ENCODE results near the gene HES2. TPM values are rescaled to one million over a fixed set of nuclear protein-coding genes. Genes with fewer than 3 reads are reported as not detected.

The HES2 gene
- total RNA-seq, 4 donors from 2014 or later: 2.5 to 15.9 (median 5.2) TPM

DNA sequence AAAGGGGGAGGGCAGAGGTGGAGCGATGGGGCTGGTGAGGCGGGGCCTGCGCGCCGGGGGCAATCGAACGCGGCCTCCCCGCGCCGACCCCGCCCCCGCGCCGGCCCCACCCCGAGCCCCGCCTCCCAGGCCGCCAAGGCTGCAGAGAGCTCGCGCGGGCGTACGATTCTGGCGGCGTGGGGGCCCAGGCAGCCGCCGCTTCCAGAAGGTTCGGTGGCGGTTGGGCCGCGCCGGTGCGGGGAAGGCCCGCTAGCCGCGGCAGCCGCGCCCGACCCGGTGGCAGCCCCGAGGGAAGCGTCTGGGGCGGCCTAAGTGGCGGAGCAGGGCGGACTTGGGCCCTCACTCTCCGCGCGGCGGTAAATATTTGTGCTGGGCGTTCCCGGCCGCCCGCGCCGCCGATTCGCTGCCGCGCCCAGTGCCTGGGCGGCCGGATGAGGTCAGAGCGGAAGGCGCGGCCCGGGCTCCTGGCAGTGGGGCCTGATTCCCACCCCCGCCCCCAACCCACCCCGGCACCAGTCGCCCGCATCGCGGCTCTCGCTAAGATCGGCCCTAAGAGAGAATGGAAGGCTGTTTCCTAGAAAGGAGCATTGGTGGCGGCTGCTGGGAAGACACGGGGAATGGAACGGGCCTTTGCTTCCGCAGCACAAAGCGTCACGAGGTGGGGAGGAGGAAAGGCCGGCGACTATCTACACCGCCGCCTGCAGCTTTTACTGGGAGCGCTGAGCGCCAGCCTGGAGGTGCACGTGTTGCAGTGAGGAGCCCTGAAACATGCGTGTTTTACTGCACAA, 26.1 kb downstream of the HES2 start, which contains the start of gene ACOT7:
TSS of gene ACOT7 (minus strand) at position 368 of the 788 bp plus-strand sequence. CDS start 368 bp downstream, outside the sequence.
- Histone ChIP-seq H3K36me3 (no peaks in the 10 kb centered on the region), H3K27me3 (no peaks in the 10 kb centered on the region), H3K4me1 (peaks cover 0 to 21% (median 6%) of the 10 kb centered on the region in 4 donors), H3K4me3 (peak within 1 kb of the TSS; percentile 66 to 99 (median 84)), H3K9me3 (no peaks in the 10 kb centered on the region), H3K27ac (peak within 1 kb of the TSS; percentile 96 to 100 (median 99))
- peak; percentile 88 to 95 (median 94) for DNase-seq
- peak; percentile 59 to 66 for TF ChIP-seq POLR2A (IDR thresholded peaks at IDR 0.05)
- TF ChIP-seq, protein P1, sequence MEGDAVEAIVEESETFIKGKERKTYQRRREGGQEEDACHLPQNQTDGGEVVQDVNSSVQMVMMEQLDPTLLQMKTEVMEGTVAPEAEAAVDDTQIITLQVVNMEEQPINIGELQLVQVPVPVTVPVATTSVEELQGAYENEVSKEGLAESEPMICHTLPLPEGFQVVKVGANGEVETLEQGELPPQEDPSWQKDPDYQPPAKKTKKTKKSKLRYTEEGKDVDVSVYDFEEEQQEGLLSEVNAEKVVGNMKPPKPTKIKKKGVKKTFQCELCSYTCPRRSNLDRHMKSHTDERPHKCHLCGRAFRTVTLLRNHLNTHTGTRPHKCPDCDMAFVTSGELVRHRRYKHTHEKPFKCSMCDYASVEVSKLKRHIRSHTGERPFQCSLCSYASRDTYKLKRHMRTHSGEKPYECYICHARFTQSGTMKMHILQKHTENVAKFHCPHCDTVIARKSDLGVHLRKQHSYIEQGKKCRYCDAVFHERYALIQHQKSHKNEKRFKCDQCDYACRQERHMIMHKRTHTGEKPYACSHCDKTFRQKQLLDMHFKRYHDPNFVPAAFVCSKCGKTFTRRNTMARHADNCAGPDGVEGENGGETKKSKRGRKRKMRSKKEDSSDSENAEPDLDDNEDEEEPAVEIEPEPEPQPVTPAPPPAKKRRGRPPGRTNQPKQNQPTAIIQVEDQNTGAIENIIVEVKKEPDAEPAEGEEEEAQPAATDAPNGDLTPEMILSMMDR (IDR thresholded peaks at IDR 0.05): peak in 3 of 6 experiments; percentile 38 to 55 (median 43)

DNA sequence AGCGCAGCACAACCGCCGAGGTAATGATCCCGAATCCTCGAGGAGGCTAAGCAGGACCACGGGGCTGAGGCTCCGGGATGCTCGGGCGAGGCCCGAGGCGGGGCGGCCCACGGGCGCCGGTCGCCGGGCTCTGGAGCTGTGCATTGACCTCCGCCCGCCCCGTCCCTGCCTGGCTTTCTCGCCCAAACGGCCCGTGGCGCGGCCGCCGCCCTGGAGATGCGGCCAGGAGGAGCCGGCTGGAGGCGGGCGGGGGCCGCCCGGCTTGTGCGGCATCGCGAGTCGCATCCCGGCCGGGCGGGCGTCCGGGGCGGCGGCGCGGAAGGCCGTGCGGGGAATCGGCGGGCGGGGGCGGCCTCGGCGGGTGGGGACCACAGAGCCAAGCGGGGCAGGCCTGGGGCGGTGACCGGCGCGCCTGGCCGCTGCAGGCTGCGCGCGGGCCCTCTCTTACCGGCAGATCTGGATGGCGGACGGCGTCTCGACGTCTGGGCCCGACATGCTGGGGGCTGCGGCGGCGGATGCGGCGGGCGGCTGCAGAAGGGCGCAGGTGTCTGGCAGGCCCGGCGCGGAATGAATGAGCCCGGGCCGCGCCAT, 26.8 kb downstream of the HES2 start:
- H3K27ac ChIP-seq: peak overlapping the region; percentile 96 to 100 (median 99)
- H3K9me3 ChIP-seq: no peaks in the 10 kb centered on the region
- no peaks in the 10 kb centered on the region for H3K36me3 ChIP-seq
- TF ChIP-seq, protein P1 (IDR thresholded peaks at IDR 0.05): no peak
- TF ChIP-seq POLR2A (IDR thresholded peaks at IDR 0.05): no peak
- no peak for DNase-seq
- peaks cover 0 to 21% (median 6%) of the 10 kb centered on the region in 4 donors for H3K4me1 ChIP-seq
- peak overlapping the region; percentile 66 to 99 (median 84) for H3K4me3 ChIP-seq
- no peaks in the 10 kb centered on the region for H3K27me3 ChIP-seq

DNA sequence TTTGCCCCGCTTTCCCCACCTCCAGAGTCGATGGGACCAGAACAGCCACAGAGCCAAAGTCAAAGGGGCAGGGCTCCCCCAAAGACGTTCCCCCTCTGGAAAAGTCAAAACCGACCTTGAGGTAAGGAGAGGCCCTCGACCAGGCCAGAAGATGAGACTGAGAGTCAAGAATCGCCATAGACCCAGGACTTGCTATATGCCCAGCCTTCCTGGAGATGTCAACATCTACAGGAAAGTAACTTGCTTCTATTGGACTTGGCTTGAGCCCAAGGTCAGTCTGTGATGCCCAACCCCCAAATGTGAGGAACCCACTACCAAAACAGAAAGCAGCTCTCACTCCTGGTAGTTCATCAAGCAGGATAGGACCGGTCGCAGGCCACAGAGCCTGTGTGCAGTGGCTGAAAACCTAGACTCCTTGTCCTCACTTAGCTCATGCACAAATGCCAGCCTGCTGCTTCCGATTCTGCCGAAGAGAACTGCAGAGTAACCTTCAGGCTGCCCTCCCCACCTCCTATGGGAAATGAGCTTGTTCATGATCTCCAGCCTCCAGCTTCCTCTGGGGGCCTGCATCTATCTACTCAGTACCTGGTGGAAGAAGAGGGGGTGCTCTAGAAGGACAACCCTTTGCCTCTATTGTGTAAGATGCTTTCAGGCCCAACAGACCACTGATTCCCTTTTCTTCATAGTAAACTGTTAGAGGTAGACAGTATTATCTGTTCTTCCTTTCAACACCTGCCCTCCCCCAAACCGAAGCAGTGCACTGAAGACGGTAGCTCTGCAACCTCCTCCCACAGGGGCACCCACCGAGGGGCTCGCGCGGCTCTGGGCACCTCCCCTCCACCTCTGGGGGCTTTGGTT, 27.5 kb downstream of the HES2 start:
- no peaks in the 10 kb centered on the region for H3K36me3 ChIP-seq
- H3K9me3 ChIP-seq: no peaks in the 10 kb centered on the region
- H3K27ac ChIP-seq: peak overlapping the region in 3 of 4 donors; percentile 98 to 100 (median 100)
- DNase-seq: no peak
- H3K4me1 ChIP-seq: peaks cover 0 to 21% (median 6%) of the 10 kb centered on the region in 4 donors
- no peaks in the 10 kb centered on the region for H3K27me3 ChIP-seq
- TF ChIP-seq POLR2A (IDR thresholded peaks at IDR 0.05): no peak
- TF ChIP-seq, protein P1 (IDR thresholded peaks at IDR 0.05): no peak
- H3K4me3 ChIP-seq: peak overlapping the region; percentile 66 to 99 (median 84)

DNA sequence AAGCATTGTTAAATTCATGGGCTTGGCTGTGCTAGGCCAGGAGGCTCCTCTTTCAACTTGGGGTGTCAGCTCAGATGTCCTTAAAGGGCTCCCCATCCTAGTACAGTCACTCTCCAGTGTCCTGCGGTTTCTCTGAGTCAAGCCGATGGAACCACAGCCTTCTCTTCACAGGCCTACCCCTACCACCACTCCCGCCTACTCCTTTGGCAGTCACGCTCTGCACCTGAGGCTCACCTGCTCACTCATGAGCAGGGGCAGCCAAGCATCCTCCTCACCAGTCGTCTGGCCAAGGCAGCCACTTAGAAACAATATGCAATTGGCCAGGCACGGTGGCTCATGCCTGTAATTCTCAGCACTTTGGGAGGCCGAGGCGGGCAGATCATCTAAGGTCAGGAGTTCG, 29.7 kb downstream of the HES2 start:
- H3K4me3 ChIP-seq: no peak overlapping the region
- no peaks in the 10 kb centered on the region for H3K27me3 ChIP-seq
- TF ChIP-seq, protein P1 (IDR thresholded peaks at IDR 0.05): no peak
- no peak for TF ChIP-seq POLR2A (IDR thresholded peaks at IDR 0.05)
- H3K27ac ChIP-seq: no peak overlapping the region
- H3K36me3 ChIP-seq: no peaks in the 10 kb centered on the region
- H3K9me3 ChIP-seq: no peaks in the 10 kb centered on the region
- DNase-seq: no peak
- peaks cover 0 to 21% (median 6%) of the 10 kb centered on the region in 4 donors for H3K4me1 ChIP-seq

DNA sequence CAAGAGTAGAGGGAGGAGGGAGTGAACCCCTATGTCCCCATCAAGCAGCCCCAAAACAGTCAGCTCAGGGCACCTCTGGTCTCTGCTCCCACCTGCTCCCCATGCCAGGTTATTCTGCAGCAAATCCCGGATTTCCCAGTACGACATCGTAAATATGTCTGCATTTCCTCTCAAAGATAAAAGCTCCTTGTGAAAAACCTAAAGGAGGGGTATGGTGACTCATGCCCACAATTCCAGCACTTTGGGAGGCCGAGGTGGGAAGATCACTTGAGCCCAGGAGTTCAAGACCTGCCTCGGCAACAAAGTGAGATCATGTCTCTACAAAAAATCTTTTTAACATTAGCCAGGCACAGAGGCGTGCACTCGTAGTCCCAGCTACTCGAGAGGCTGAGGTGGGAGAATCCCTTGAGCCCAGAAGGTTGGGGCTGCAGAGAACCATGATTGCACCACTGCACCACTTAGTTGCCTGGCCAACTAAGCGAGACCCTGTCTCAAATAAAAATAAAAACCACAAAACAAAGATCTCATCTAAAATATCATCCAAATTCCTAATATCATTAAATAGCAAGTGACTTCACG, 33.3 kb downstream of the HES2 start:
- no peaks in the 10 kb centered on the region for H3K9me3 ChIP-seq
- no peak overlapping the region for H3K4me3 ChIP-seq
- H3K36me3 ChIP-seq: no peaks in the 10 kb centered on the region
- H3K4me1 ChIP-seq: no peaks in the 10 kb centered on the region
- TF ChIP-seq, protein P1 (IDR thresholded peaks at IDR 0.05): no peak
- no peak for TF ChIP-seq POLR2A (IDR thresholded peaks at IDR 0.05)
- peak overlapping the region in 1 of 4 donors; percentile 24 for H3K27ac ChIP-seq
- DNase-seq: no peak
- H3K27me3 ChIP-seq: no peaks in the 10 kb centered on the region

All from Peyer's patch (tissue), 4 donors.